A673 (cell line): ENCODE data around the gene YTHDF1.

Experiments used
- CTCF ChIP-seq: fragments of 300-800, 200-600 bp; sonication (generic); conservative IDR thresholded peaks from 2 replicates; pipeline ENCODE4 v1.5.1; 2017; ENCODE audit warnings: low read depth, mild to moderate bottlenecking, antibody characterized with exemption, low read length, moderate library complexity, mixed read lengths
- EZH2 ChIP-seq: fragments of 200-600 bp; sonication (generic); IDR thresholded peaks from 2 replicates; pipeline ENCODE4 v1.6.1; 2017; ENCODE audit warnings: borderline replicate concordance, low read depth, mild to moderate bottlenecking, mixed read lengths, antibody characterized with exemption, low read length; ENCODE audit not compliant: poor library complexity, severe bottlenecking

- TF ChIP-seq CTCF (no peak), EZH2 (no peak)
These were observed 59.7 kb downstream of the YTHDF1 start for GRCh38 chr20:63156221-63156671.
